ENCODE measurements around the gene TSPAN1.

DNA sequence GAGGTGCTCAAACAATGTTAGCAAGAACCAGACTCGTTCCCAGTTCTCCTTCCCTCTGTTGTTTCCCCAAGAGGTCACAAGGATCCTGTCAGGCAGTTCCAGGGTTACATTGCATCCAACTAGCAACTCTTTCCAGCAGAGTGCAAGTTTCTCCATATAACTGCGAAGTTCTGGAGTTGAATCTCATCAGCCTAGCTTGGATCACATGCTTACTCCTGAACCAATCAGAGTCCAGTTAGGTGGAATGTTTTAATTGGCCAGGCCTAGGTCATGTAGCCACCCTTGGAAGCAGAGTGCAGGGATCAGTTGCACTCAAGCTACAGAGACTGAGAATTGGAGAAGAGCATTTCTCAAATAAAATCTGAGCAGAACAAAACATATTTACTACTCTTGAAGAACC is 26.6 kb upstream of the TSPAN1 start:
- TF ChIP-seq, protein P1, sequence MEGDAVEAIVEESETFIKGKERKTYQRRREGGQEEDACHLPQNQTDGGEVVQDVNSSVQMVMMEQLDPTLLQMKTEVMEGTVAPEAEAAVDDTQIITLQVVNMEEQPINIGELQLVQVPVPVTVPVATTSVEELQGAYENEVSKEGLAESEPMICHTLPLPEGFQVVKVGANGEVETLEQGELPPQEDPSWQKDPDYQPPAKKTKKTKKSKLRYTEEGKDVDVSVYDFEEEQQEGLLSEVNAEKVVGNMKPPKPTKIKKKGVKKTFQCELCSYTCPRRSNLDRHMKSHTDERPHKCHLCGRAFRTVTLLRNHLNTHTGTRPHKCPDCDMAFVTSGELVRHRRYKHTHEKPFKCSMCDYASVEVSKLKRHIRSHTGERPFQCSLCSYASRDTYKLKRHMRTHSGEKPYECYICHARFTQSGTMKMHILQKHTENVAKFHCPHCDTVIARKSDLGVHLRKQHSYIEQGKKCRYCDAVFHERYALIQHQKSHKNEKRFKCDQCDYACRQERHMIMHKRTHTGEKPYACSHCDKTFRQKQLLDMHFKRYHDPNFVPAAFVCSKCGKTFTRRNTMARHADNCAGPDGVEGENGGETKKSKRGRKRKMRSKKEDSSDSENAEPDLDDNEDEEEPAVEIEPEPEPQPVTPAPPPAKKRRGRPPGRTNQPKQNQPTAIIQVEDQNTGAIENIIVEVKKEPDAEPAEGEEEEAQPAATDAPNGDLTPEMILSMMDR (IDR thresholded peaks at IDR 0.05) = no peak
- no peak for TF ChIP-seq POLR2A (IDR thresholded peaks at IDR 0.05)

Data from uterus (tissue), 2 donors.